IPS-15b (cell line): ENCODE measurements around the gene GFPT1.
"Not testable (repeated sequence)": the region's sequence is repeated elsewhere in the genome, so short reads cannot be mapped to it uniquely, and the experiment has no call there.

Experiments
- H3K27me3 ChIP-seq: one replicate; pipeline ENCODE4 v1.6.1; 2013; ENCODE audit warnings: low read length; ENCODE audit not compliant: control insufficient read depth, insufficient read depth
- H3K36me3 ChIP-seq: one replicate; pipeline ENCODE4 v1.6.1; 2013; ENCODE audit warnings: low read length; ENCODE audit not compliant: control insufficient read depth, insufficient read depth
- H3K4me1 ChIP-seq: one replicate; pipeline ENCODE4 v1.6.1; 2013; ENCODE audit warnings: mild to moderate bottlenecking, low read length; ENCODE audit not compliant: control insufficient read depth, insufficient read depth
- H3K4me3 ChIP-seq: one replicate; pipeline ENCODE4 v1.5.1; 2013; ENCODE audit warnings: low read depth, low read length
- H3K9ac ChIP-seq: one replicate; pipeline ENCODE4 v1.6.1; 2013; ENCODE audit warnings: low read depth, mild to moderate bottlenecking, low read length
- H3K9me3 ChIP-seq: one replicate; pipeline ENCODE4 v1.6.1; 2013; ENCODE audit warnings: mild to moderate bottlenecking, low read length; ENCODE audit not compliant: control insufficient read depth, insufficient read depth

GFPT1 gene

DNA sequence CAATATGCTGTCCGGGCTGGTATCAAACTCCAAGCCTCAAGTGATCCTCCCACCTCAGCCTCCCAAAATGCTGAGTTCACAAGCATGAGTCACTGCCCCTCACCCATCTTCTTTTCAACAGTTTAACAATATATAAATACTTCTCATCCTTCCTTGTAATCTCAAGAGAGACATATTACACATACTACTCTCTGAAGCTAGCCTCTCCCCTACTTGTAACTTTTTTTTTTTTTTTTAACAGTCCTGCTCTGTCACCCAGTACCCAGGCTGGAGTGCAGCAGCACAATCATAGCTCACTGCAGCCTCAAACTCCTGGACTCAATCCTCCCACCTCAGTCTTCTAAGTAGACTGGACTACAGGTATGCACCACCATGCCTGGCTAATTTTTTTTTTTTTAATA is 5.7 kb downstream of the GFPT1 start:
- no peaks in the 10 kb centered on the region for H3K9me3 ChIP-seq
- no peak overlapping the region for H3K4me3 ChIP-seq
- H3K9ac ChIP-seq: no peak overlapping the region
- H3K4me1 ChIP-seq: peaks cover 4% of the 10 kb centered on the region
- H3K36me3 ChIP-seq: no peaks in the 10 kb centered on the region
- no peaks in the 10 kb centered on the region for H3K27me3 ChIP-seq

DNA sequence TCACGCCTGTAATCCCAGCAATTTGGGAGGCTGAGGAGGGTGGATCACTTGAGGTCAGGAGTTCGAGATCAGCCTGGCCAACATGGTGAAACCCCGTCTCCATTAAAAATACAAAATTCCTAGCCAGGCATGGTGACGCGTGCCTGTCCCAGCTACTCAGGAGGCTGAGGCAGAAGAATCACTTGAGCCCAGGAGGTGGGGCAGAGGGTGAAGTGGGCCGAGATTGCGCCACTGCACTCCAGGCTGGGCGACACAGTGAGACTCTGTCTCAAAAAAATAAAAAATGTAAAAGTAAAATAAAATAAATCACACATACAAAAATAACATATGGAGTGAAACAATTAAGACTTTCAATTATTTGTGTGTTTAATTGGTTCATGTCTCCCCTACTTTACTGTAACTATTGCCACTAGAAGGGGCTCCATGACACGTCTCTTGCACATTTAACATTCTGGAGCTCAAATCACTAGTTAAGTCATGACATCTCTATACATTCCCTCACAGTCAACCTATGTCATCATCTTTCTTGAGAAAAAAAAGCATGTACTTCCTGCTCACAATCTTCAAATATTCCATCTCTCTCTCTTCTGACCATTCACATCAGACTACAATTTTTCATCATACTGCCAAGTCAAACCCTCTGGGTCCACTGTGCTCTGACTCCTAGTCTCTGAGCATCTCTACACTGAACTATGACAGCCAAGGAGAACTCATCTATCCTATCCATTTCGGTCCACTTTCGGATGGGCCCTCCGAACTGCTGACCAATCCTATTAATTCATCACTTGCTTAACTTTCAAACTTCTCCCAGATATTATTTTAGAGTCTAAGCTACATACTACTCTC is 6.7 kb downstream of the GFPT1 start:
- Histone ChIP-seq H3K36me3 (no peaks in the 10 kb centered on the region), H3K4me3 (no peak overlapping the region), H3K9ac (no peak overlapping the region), H3K27me3 (no peaks in the 10 kb centered on the region), H3K4me1 (no peaks in the 10 kb centered on the region), H3K9me3 (no peaks in the 10 kb centered on the region)

DNA sequence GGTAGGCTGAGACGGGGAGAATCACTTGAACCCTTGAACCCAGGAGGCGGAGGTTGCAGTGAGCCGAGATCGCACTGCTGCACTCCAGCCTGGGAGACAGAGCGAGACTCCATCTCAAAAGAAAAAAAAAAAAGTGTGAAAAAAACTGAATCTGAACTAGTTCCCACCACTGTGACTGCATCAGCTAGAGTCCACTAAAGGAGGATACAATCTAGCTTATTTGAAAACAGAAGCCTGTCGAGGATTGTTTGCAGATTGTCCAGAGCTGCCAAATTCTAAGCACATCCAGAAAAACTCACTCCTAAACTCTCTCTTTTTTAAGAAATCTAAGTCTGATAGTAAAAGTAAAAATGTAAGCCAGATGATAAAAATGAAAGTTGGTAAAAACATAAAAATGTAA is 10.6 kb downstream of the GFPT1 start:
- Histone ChIP-seq H3K9ac (no peak overlapping the region), H3K4me3 (no peak overlapping the region), H3K27me3 (no peaks in the 10 kb centered on the region), H3K9me3 (no peaks in the 10 kb centered on the region), H3K36me3 (no peaks in the 10 kb centered on the region), H3K4me1 (no peaks in the 10 kb centered on the region)

DNA sequence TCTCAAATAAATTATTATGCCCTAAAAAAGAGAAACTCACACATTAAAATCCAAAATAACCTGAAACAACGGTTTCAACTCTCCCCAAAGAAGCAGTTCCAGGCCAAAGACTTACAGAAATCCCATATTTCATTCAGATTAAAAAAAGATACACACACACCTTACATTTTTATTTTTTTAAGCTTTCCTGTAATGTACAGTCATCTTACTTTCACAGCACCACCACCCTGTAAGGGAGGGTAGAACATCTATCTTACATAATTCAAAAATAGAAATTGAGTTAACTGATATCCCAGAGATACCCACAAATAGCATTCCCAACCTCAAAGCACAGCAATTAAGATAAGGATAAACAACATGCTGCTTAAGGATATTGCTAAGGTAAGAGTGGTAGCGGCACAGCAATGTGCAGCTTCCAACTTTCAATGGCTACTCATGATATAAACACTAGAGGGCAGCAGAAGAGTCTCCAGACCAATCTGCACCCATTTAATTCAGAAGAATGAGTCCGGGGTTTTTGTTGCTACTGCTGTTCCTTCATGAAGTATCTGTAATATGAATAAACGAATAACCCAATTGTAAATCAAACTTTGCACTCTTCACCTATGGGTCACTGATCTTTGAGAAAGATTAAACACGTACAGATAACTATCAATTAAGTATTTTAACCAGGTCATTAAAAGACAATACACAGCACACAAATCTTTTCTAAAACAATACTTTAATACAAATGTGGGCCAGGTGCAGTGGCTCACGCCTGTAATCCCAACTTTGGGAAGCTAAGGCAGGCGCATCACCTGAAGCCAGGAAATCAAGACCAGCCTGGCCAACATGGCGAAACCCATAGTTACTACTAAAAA is 11.3 kb downstream of the GFPT1 start:
- Histone ChIP-seq H3K36me3 (no peaks in the 10 kb centered on the region), H3K27me3 (no peaks in the 10 kb centered on the region), H3K9me3 (no peaks in the 10 kb centered on the region), H3K4me3 (no peak overlapping the region), H3K4me1 (no peaks in the 10 kb centered on the region), H3K9ac (no peak overlapping the region)

DNA sequence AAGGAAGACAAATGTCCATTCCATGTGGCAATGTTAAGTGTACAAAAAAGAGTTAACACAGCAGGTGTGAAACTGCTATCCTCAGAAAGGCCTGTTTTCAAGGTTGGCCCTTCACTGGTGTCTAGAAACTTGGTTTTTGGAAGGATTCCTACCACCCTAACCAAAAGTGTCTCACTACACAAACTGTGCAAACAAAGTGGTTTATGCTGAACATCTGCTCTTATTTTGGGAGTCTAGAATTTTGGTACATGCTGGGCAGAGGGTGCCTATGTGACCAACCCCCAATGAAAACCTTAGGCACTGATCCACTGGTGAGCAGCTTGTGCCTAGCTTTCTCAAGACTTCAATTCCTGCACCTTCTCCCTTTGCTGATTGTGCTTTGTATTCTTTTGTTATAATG is 14.3 kb downstream of the GFPT1 start:
- Histone ChIP-seq H3K9me3 (no peaks in the 10 kb centered on the region), H3K27me3 (no peaks in the 10 kb centered on the region), H3K4me3 (no peak overlapping the region), H3K36me3 (peaks cover 14% of the 10 kb centered on the region), H3K9ac (no peak overlapping the region), H3K4me1 (no peaks in the 10 kb centered on the region)

DNA sequence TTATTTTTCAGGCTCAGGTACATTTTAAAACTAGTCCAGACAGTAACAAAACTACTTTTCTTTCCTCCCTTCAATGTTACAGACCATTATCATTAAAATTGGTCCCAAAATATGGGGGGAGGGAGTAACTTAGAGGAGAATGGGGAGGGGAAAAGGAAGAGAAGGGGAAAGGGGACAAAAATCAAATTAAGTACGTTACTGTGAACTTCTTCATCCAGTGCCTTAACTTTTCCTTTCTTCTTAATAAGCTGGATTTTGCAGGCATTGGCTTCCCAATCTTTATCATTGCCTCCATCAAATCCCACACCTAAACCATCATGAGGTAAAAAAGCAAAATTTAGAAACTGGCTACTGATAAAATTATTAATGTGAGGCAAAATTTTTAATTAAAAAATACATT is 17.2 kb downstream of the GFPT1 start:
- Histone ChIP-seq H3K36me3 (peaks cover 22% of the 10 kb centered on the region), H3K27me3 (no peaks in the 10 kb centered on the region), H3K4me3 (no peak overlapping the region), H3K4me1 (no peaks in the 10 kb centered on the region), H3K9ac (no peak overlapping the region), H3K9me3 (no peaks in the 10 kb centered on the region)

DNA sequence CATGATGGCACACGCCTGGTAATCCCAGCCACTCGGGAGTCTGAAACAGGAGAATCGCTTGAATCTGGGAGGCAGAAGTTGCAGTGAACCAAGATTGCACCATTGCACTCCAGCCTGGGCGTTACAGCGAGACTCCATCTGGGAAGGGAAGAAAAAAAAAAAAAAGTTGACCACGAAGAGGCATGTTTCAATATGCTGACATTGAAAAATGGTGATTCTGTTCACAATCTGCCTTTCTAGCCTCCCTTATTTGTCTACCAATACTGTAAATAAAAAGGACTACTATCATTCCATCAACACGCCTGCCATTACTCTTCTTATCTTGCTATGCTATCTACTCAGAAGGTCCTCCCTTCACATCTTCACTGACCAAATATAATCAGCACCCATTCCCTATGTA is 18.4 kb downstream of the GFPT1 start:
- Histone ChIP-seq H3K4me1 (no peaks in the 10 kb centered on the region), H3K27me3 (no peaks in the 10 kb centered on the region), H3K9ac (no peak overlapping the region), H3K4me3 (no peak overlapping the region), H3K9me3 (no peaks in the 10 kb centered on the region), H3K36me3 (peaks cover 23% of the 10 kb centered on the region)

DNA sequence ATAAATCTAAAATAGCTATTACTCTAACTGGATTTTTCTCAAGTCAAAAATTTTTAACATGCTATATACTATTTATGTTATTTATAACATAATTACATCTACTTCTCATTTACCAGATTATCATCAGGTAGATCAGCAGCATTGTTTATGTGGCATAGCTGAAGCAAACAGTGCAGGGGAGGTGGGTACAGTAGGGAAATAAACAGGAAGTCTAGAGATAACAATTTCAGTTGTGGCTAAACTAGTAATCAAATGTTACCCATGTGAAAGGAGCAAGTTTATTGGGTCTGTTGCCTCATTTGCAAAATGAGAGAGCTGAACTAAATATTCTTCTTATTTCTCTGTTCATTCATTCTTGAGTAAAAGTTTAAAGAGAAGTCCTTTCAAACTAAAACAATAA is 27.7 kb downstream of the GFPT1 start:
- no peaks in the 10 kb centered on the region for H3K27me3 ChIP-seq
- no peaks in the 10 kb centered on the region for H3K9me3 ChIP-seq
- H3K9ac ChIP-seq: no peak overlapping the region
- peaks cover 16% of the 10 kb centered on the region for H3K4me1 ChIP-seq
- no peak overlapping the region for H3K4me3 ChIP-seq
- peaks cover 23% of the 10 kb centered on the region for H3K36me3 ChIP-seq

DNA sequence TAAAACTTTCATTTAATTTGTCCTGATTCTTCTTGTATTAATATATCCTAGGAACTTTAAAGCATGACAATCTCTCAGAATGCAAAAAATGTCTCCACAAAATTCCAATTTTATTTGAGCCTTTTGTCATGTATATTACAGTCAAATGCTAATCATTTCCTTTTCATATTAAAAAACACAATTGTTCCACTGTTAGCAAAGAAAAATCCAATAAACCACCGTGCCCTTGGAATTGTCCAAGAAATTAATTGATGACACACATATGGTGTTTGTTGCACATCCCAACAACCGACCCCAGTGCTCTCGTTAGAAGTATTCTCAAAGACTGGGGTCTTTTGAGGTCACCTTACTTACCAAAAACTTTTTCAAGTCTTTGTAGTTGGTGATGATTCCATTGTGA is 28.1 kb downstream of the GFPT1 start:
- Histone ChIP-seq H3K4me1 (peaks cover 16% of the 10 kb centered on the region), H3K4me3 (no peak overlapping the region), H3K9ac (no peak overlapping the region), H3K9me3 (no peaks in the 10 kb centered on the region), H3K27me3 (no peaks in the 10 kb centered on the region), H3K36me3 (peaks cover 23% of the 10 kb centered on the region)

DNA sequence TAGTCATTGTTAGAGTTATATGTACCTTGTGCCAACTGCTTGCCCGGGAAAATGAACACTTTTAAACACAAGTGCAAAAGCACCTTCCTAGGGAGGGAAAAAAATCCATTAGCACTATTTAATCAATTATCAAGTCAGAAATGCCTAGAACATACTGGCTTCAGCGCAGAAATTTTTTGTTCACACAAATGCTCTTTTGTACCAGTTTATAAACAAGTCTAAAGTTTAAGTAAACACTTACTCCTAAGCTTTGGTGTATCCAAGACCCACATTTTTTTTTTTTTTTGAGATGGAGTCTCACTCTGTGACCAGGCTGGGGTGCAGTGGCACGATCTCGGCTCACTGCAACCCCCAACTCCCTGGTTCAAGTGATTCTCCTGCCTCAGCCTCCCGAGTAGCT is 30.6 kb downstream of the GFPT1 start:
- Histone ChIP-seq H3K4me3 (no peak overlapping the region), H3K4me1 (peaks cover 16% of the 10 kb centered on the region), H3K9me3 (no peaks in the 10 kb centered on the region), H3K9ac (no peak overlapping the region), H3K27me3 (no peaks in the 10 kb centered on the region), H3K36me3 (peaks cover 13% of the 10 kb centered on the region)

DNA sequence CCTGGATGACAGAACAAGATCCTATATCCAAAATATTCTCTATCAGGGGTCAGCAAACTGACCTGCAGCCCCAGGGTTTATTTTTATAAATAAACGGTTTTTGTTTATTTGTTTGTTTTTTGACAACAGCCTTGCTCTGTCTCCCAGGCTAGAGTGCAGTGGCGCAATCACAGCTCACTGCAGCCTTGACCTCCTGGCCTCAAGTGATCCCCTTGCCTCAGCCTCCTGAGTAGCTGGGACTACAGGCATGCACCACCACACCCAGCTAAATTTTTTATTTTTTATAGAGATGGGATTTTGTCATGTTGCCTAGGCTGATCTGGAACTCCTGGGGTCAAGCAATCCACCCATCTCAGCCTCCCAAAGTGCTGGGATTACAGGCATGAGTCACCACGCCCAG is 32.1 kb downstream of the GFPT1 start:
- not testable (repeated sequence) for H3K36me3 ChIP-seq, H3K9me3 ChIP-seq, H3K4me3 ChIP-seq, H3K27me3 ChIP-seq, H3K9ac ChIP-seq
- H3K4me1 ChIP-seq: peaks cover 16% of the 10 kb centered on the region

DNA sequence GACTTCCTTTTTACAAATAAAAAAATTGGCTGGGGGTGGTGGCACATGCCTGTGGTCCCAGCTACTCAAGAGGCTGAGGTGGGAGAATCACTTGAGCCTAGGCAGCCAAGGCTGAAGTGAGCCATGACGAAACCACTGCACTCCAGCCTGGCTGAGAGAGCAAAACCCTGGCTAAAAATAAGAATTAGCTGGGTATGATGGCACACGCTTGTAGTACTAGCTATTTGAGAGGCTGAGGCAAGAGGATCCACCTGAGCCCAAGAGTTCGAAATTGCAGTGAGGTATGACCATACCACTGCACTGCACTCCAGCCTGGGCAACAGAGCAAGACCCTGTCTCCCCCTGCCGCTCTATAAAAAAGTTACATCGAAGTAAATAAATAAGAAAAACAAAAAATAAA is 33.7 kb downstream of the GFPT1 start:
- Histone ChIP-seq H3K27me3 (no peaks in the 10 kb centered on the region), H3K9ac (no peak overlapping the region), H3K4me3 (no peak overlapping the region), H3K9me3 (no peaks in the 10 kb centered on the region), H3K4me1 (peaks cover under 1% of the 10 kb centered on the region), H3K36me3 (peaks cover 9% of the 10 kb centered on the region)
